A673 (cell line): ENCODE data around the gene CARHSP1. TPM values are rescaled to one million over a fixed set of nuclear protein-coding genes. Genes with fewer than 3 reads are reported as not detected.

Source experiments
- BruUV-seq: library from RNA; stranded (reverse); fragments of 400-500 nt; replicated peaks from 2 replicates; lab custom pipeline; 2021; lab: Mats Ljungman, UMichigan
- CTCF ChIA-PET: fragments of 300-600 bp; sonication (Branson Sonifier 250); formaldehyde crosslinking; loops from one replicate; lab custom pipeline; 2022; ENCODE audit warnings: antibody characterized with exemption; lab: Charles Lee
- POLR2A ChIA-PET: fragments of 300-600 bp; sonication (Branson Sonifier 250); formaldehyde crosslinking; loops from one replicate; lab custom pipeline; 2022; ENCODE audit warnings: antibody characterized with exemption; ENCODE audit not compliant: low non-redundant PET; lab: Charles Lee
- DNase-seq: peaks from one replicate; pipeline ENCODE4 v3.0.0-alpha.2; 2015; ENCODE audit warnings: low spot score
- H3K27ac ChIP-seq: fragments of 200-600 bp; sonication (generic); 2 replicates; pipeline ENCODE4 v1.5.1; 2016; ENCODE audit warnings: mixed run types, low read depth, mild to moderate bottlenecking, mixed read lengths, antibody characterized with exemption, low read length; ENCODE audit not compliant: poor library complexity, severe bottlenecking
- H3K27me3 ChIP-seq: fragments of 200-600 bp; sonication (generic); replicated peaks from 2 replicates; pipeline ENCODE4 v1.6.1; 2017; ENCODE audit warnings: mixed run types, low read depth, mild to moderate bottlenecking, mixed read lengths, antibody characterized with exemption, low read length; ENCODE audit not compliant: insufficient read depth, poor library complexity
- H3K36me3 ChIP-seq: fragments of 200-600 bp; sonication (generic); 2 replicates; pipeline ENCODE4 v1.6.1; 2016; ENCODE audit warnings: mixed run types, mild to moderate bottlenecking, mixed read lengths, antibody characterized with exemption, low read length; ENCODE audit not compliant: insufficient read depth, poor library complexity, severe bottlenecking
- H3K4me1 ChIP-seq: fragments of 200-600 bp; sonication (generic); 2 replicates; pipeline ENCODE4 v1.6.1; 2017; ENCODE audit warnings: mixed run types, mild to moderate bottlenecking, mixed read lengths, antibody characterized with exemption, low read length; ENCODE audit not compliant: insufficient read depth, poor library complexity, severe bottlenecking
- H3K4me3 ChIP-seq: fragments of 200-600 bp; sonication (generic); 2 replicates; pipeline ENCODE4 v1.5.1; 2016; ENCODE audit warnings: low read depth, mixed run types, mild to moderate bottlenecking, mixed read lengths, low read length; ENCODE audit not compliant: poor library complexity, severe bottlenecking
- H3K9me3 ChIP-seq: fragments of 200-600 bp; sonication (generic); 2 replicates; pipeline ENCODE4 v1.6.1; 2016; ENCODE audit warnings: mixed run types, low read depth, mild to moderate bottlenecking, mixed read lengths, antibody characterized with exemption, low read length; ENCODE audit not compliant: poor library complexity, severe bottlenecking
- CTCF ChIP-seq: fragments of 300-800, 200-600 bp; sonication (generic); conservative IDR thresholded peaks from 2 replicates; pipeline ENCODE4 v1.5.1; 2017; ENCODE audit warnings: low read depth, mild to moderate bottlenecking, antibody characterized with exemption, low read length, moderate library complexity, mixed read lengths
- EZH2 ChIP-seq: fragments of 200-600 bp; sonication (generic); IDR thresholded peaks from 2 replicates; pipeline ENCODE4 v1.6.1; 2017; ENCODE audit warnings: borderline replicate concordance, low read depth, mild to moderate bottlenecking, mixed read lengths, antibody characterized with exemption, low read length; ENCODE audit not compliant: poor library complexity, severe bottlenecking
- intact Hi-C: fragments of 100-400 bp; cut with micrococcal nuclease; formaldehyde crosslinking; loops from one replicate; pipeline ENCODE4 v1.10.0; 2022; ENCODE audit not compliant: unreplicated experiment
- total RNA-seq: library from RNA; stranded (reverse); gene quantifications from 2 replicates; pipeline ENCODE4 v1.2.3, GENCODE V29; 2021

The CARHSP1 gene
- total RNA-seq, 1 experiment from 2014 or later = 316 TPM

GRCh38 chr16:8828541-8829165, 40.2 kb downstream of the CARHSP1 start:
- H3K36me3 ChIP-seq = peaks cover 38% of the 10 kb centered on the region
- no TSS peak for BruUV-seq
- no peak overlapping the region for H3K27ac ChIP-seq
- CTCF ChIA-PET = no interaction called here
- no peak for DNase-seq
- no peaks in the 10 kb centered on the region for H3K4me1 ChIP-seq
- POLR2A ChIA-PET = no interaction called here
- no peaks in the 10 kb centered on the region for H3K9me3 ChIP-seq
- TF ChIP-seq CTCF (no peak), EZH2 (no peak)
- no peaks in the 10 kb centered on the region for H3K27me3 ChIP-seq
- intact Hi-C loops = no loop called here
- no peak overlapping the region for H3K4me3 ChIP-seq

DNA sequence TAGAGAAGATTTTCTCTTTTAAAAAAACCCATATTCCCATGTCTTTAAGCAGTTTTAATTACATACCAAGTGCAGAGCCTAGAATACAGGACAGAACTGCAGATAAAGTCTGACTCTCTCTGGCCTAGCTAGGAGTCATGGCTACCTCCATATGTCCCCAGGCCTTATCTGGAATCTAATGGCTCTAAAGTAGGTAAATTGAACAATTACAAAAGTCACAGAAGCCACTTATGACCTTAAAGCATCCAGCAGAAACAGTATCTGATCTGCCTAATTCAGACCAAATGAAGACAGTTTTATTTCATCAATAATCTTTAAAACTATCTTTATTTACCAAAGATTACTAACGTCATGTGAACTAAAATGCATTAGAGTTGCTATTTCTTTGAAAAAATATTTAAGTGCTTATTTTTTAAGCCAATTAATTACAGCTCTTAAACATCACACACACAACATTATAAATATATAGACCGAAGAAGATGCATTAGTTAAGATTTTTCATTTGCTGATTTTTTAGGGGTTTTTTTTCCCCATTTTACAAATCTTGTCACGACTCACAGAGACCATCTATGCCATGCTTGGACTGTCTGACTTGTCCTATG, 42.4 kb downstream of the CARHSP1 start:
- Histone ChIP-seq H3K36me3 (peaks cover 41% of the 10 kb centered on the region), H3K4me1 (peaks cover 18% of the 10 kb centered on the region), H3K9me3 (no peaks in the 10 kb centered on the region), H3K27ac (no peak overlapping the region), H3K4me3 (no peak overlapping the region), H3K27me3 (no peaks in the 10 kb centered on the region)
- TF ChIP-seq CTCF (no peak), EZH2 (no peak)
- BruUV-seq = no TSS peak
- ChIA-PET POLR2A (no interaction called here), CTCF (no interaction called here)
- intact Hi-C loops = no loop called here
- DNase-seq = no peak

DNA sequence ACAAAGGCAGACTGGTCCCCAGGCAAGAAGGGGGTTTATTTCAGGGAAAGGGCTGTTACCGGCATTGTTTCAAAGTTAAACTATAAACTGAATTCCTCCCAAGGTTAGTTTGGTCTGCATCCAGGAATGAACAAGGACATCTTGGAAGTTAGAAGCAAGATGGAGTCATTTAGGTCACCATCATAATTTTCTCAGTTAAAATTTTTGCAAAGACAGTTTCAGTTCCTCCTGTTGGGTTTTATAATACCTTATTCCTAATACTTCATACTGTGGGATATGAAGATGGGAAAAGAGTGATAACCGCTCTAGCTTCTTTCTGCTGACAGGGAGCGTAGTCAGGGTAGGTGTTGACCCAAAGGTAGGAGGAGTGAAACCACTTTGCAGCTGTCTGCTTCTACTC, 46.4 kb downstream of the CARHSP1 start:
- Histone ChIP-seq H3K27ac (peak overlapping the region; percentile 23), H3K27me3 (no peaks in the 10 kb centered on the region), H3K36me3 (peaks cover 64% of the 10 kb centered on the region), H3K4me1 (peaks cover 33% of the 10 kb centered on the region), H3K4me3 (no peak overlapping the region), H3K9me3 (no peaks in the 10 kb centered on the region)
- intact Hi-C loops = no loop called here
- no peak for DNase-seq
- no TSS peak for BruUV-seq
- POLR2A ChIA-PET = no interaction called here
- TF ChIP-seq EZH2 = no peak
- TF ChIP-seq CTCF = no peak
- CTCF ChIA-PET = no interaction called here
